Measurements from ENCODE around the gene MACROD2. TPM values are rescaled to one million over a fixed set of nuclear protein-coding genes. Genes with fewer than 3 reads are reported as not detected.

Gene MACROD2
- total RNA-seq, 5 donors from 2014 or later (not counting 1 experiment from before 2014, with no cell fraction given): 0.23 to 1.3 (median 0.51) TPM; not detected in 2

GRCh38 chr20:14434384-14435136, 439.2 kb downstream of the MACROD2 start:
- Histone ChIP-seq H3K4me1 (ENCODE audit: control insufficient read depth in 1 of 2, extremely low read depth in 1 of 2, insufficient read depth in 2 of 2, low read length in 2 of 2) (no peaks in the 10 kb centered on the region), H3K36me3 (ENCODE audit: control insufficient read depth in 2 of 2, extremely low read depth in 1 of 2, insufficient read depth in 1 of 2, low read length in 1 of 2) (no peaks in the 10 kb centered on the region), H3K27ac (ENCODE audit: low read length) (no peak overlapping the region), H3K9me3 (no peaks in the 10 kb centered on the region), H3K4me3 (ENCODE audit: control insufficient read depth in 1 of 2, extremely low read depth in 1 of 2, low read length in 1 of 2) (no peak overlapping the region), H3K27me3 (replicated peaks in 1 of 2; ENCODE audit: control insufficient read depth in 2 of 2, extremely low read depth in 1 of 2, insufficient read depth in 2 of 2, low read length in 1 of 2) (no peaks in the 10 kb centered on the region)
- Mint-ChIP-seq H3K27ac (no peak overlapping the region), H3K9me3 (peaks cover 15 to 22% (median 21%) of the 10 kb centered on the region in 3 donors), H3K36me3 (no peaks in the 10 kb centered on the region), H3K27me3 (no peaks in the 10 kb centered on the region), H3K4me3 (no peak overlapping the region), H3K4me1 (no peaks in the 10 kb centered on the region)
- 33% methylated on average over 1 of the region's 1 CpG for WGBS (ENCODE audit: insufficient coverage)
- ATAC-seq (replicated peaks in 1 of 4) (no peak), DNase-seq (no peak)
- CTCF ChIA-PET: no interaction called here
- POLR2A ChIA-PET: no interaction called here

- Mint-ChIP-seq H3K27me3 (no peaks in the 10 kb centered on the region), H3K27ac (no peak overlapping the region), H3K36me3 (no peaks in the 10 kb centered on the region), H3K9me3 (peaks cover 17 to 31% (median 30%) of the 10 kb centered on the region in 3 donors), H3K4me1 (no peaks in the 10 kb centered on the region), H3K4me3 (no peak overlapping the region)
- WGBS (ENCODE audit: insufficient coverage): 71% methylated on average over 1 of the region's 4 CpGs
- ATAC-seq (replicated peaks in 1 of 4) (no peak), DNase-seq (no peak)
- Histone ChIP-seq H3K9me3 (no peaks in the 10 kb centered on the region), H3K4me1 (ENCODE audit: control insufficient read depth in 1 of 2, extremely low read depth in 1 of 2, insufficient read depth in 2 of 2, low read length in 2 of 2) (no peaks in the 10 kb centered on the region), H3K27ac (ENCODE audit: low read length) (no peak overlapping the region), H3K4me3 (ENCODE audit: control insufficient read depth in 1 of 2, extremely low read depth in 1 of 2, low read length in 1 of 2) (no peak overlapping the region), H3K27me3 (replicated peaks in 1 of 2; ENCODE audit: control insufficient read depth in 2 of 2, extremely low read depth in 1 of 2, insufficient read depth in 2 of 2, low read length in 1 of 2) (no peaks in the 10 kb centered on the region), H3K36me3 (ENCODE audit: control insufficient read depth in 2 of 2, extremely low read depth in 1 of 2, insufficient read depth in 1 of 2, low read length in 1 of 2) (no peaks in the 10 kb centered on the region)
- ChIA-PET POLR2A (no interaction called here), CTCF (no interaction called here)
Measured at GRCh38 chr20:14441201-14441600, 445.9 kb downstream of the MACROD2 start.

- peaks cover 5 to 28% (median 18%) of the 10 kb centered on the region in 3 donors for H3K9me3 Mint-ChIP-seq
- ATAC-seq (replicated peaks in 1 of 4) (no peak), DNase-seq (no peak)
- no peak overlapping the region for H3K27ac Mint-ChIP-seq
- Histone ChIP-seq H3K27me3 (replicated peaks in 1 of 2; ENCODE audit: control insufficient read depth in 2 of 2, extremely low read depth in 1 of 2, insufficient read depth in 2 of 2, low read length in 1 of 2) (no peaks in the 10 kb centered on the region), H3K4me3 (ENCODE audit: control insufficient read depth in 1 of 2, extremely low read depth in 1 of 2, low read length in 1 of 2) (no peak overlapping the region), H3K9me3 (no peaks in the 10 kb centered on the region), H3K4me1 (ENCODE audit: control insufficient read depth in 1 of 2, extremely low read depth in 1 of 2, insufficient read depth in 2 of 2, low read length in 2 of 2) (no peaks in the 10 kb centered on the region), H3K27ac (ENCODE audit: low read length) (no peak overlapping the region), H3K36me3 (ENCODE audit: control insufficient read depth in 2 of 2, extremely low read depth in 1 of 2, insufficient read depth in 1 of 2, low read length in 1 of 2) (no peaks in the 10 kb centered on the region)
- no peaks in the 10 kb centered on the region for H3K4me1 Mint-ChIP-seq
- ChIA-PET CTCF (no interaction called here), POLR2A (no interaction called here)
- H3K27me3 Mint-ChIP-seq: no peaks in the 10 kb centered on the region
- no peaks in the 10 kb centered on the region for H3K36me3 Mint-ChIP-seq
- H3K4me3 Mint-ChIP-seq: no peak overlapping the region
- 100% methylated on average over 1 of the region's 3 CpGs for WGBS (ENCODE audit: insufficient coverage)
Measured at GRCh38 chr20:14444106-14444505, 448.8 kb downstream of the MACROD2 start.

GRCh38 chr20:14445310-14445709, 450.0 kb downstream of the MACROD2 start:
- no peaks in the 10 kb centered on the region for H3K9me3 ChIP-seq
- ChIA-PET CTCF (no interaction called here), POLR2A (no interaction called here)
- DNase-seq: no peak
- H3K4me1 Mint-ChIP-seq: no peaks in the 10 kb centered on the region
- H3K36me3 Mint-ChIP-seq: no peaks in the 10 kb centered on the region
- H3K9me3 Mint-ChIP-seq: peaks cover 6 to 32% (median 16%) of the 10 kb centered on the region in 3 donors
- no peaks in the 10 kb centered on the region for H3K4me1 ChIP-seq (ENCODE audit: control insufficient read depth in 1 of 2, extremely low read depth in 1 of 2, insufficient read depth in 2 of 2, low read length in 2 of 2)
- H3K36me3 ChIP-seq (ENCODE audit: control insufficient read depth in 2 of 2, extremely low read depth in 1 of 2, insufficient read depth in 1 of 2, low read length in 1 of 2): no peaks in the 10 kb centered on the region
- no peaks in the 10 kb centered on the region for H3K27me3 ChIP-seq (replicated peaks in 1 of 2; ENCODE audit: control insufficient read depth in 2 of 2, extremely low read depth in 1 of 2, insufficient read depth in 2 of 2, low read length in 1 of 2)
- no peak overlapping the region for H3K4me3 ChIP-seq (ENCODE audit: control insufficient read depth in 1 of 2, extremely low read depth in 1 of 2, low read length in 1 of 2)
- no peaks in the 10 kb centered on the region for H3K27me3 Mint-ChIP-seq
- H3K27ac Mint-ChIP-seq: no peak overlapping the region
- ATAC-seq (replicated peaks in 1 of 4): no peak
- no peak overlapping the region for H3K4me3 Mint-ChIP-seq
- no peak overlapping the region for H3K27ac ChIP-seq (ENCODE audit: low read length)

- H3K4me3 Mint-ChIP-seq: no peak overlapping the region
- H3K27ac Mint-ChIP-seq: no peak overlapping the region
Measured at GRCh38 chr20:14445902-14446301, 450.6 kb downstream of the MACROD2 start.

GRCh38 chr20:14446446-14446845, 451.1 kb downstream of the MACROD2 start:
- Mint-ChIP-seq H3K36me3 (no peaks in the 10 kb centered on the region), H3K4me1 (no peaks in the 10 kb centered on the region), H3K27ac (no peak overlapping the region), H3K27me3 (no peaks in the 10 kb centered on the region), H3K9me3 (peaks cover 10 to 32% (median 17%) of the 10 kb centered on the region in 3 donors), H3K4me3 (no peak overlapping the region)
- H3K27me3 ChIP-seq (replicated peaks in 1 of 2; ENCODE audit: control insufficient read depth in 2 of 2, extremely low read depth in 1 of 2, insufficient read depth in 2 of 2, low read length in 1 of 2): no peaks in the 10 kb centered on the region
- H3K4me1 ChIP-seq (ENCODE audit: control insufficient read depth in 1 of 2, extremely low read depth in 1 of 2, insufficient read depth in 2 of 2, low read length in 2 of 2): no peaks in the 10 kb centered on the region
- no peak overlapping the region for H3K27ac ChIP-seq (ENCODE audit: low read length)
- ChIA-PET CTCF (no interaction called here), POLR2A (no interaction called here)
- H3K36me3 ChIP-seq (ENCODE audit: control insufficient read depth in 2 of 2, extremely low read depth in 1 of 2, insufficient read depth in 1 of 2, low read length in 1 of 2): no peaks in the 10 kb centered on the region
- H3K9me3 ChIP-seq: no peaks in the 10 kb centered on the region
- no peak overlapping the region for H3K4me3 ChIP-seq (ENCODE audit: control insufficient read depth in 1 of 2, extremely low read depth in 1 of 2, low read length in 1 of 2)
- DNase-seq: no peak
- ATAC-seq (replicated peaks in 1 of 4): no peak

More at GRCh38 chr20:14445902-14446301, 450.6 kb downstream of the MACROD2 start:
- CTCF ChIA-PET: no interaction called here
- ATAC-seq (replicated peaks in 1 of 4) (no peak), DNase-seq (no peak)
- Histone ChIP-seq H3K9me3 (no peaks in the 10 kb centered on the region), H3K27ac (ENCODE audit: low read length) (no peak overlapping the region), H3K27me3 (replicated peaks in 1 of 2; ENCODE audit: control insufficient read depth in 2 of 2, extremely low read depth in 1 of 2, insufficient read depth in 2 of 2, low read length in 1 of 2) (no peaks in the 10 kb centered on the region), H3K4me3 (ENCODE audit: control insufficient read depth in 1 of 2, extremely low read depth in 1 of 2, low read length in 1 of 2) (no peak overlapping the region), H3K4me1 (ENCODE audit: control insufficient read depth in 1 of 2, extremely low read depth in 1 of 2, insufficient read depth in 2 of 2, low read length in 2 of 2) (no peaks in the 10 kb centered on the region), H3K36me3 (ENCODE audit: control insufficient read depth in 2 of 2, extremely low read depth in 1 of 2, insufficient read depth in 1 of 2, low read length in 1 of 2) (no peaks in the 10 kb centered on the region)
- Mint-ChIP-seq H3K4me1 (no peaks in the 10 kb centered on the region), H3K9me3 (peaks cover 8 to 36% (median 16%) of the 10 kb centered on the region in 3 donors), H3K36me3 (no peaks in the 10 kb centered on the region), H3K27me3 (no peaks in the 10 kb centered on the region)
- POLR2A ChIA-PET: no interaction called here

- H3K36me3 Mint-ChIP-seq: no peaks in the 10 kb centered on the region
- Histone ChIP-seq H3K4me3 (ENCODE audit: control insufficient read depth in 1 of 2, extremely low read depth in 1 of 2, low read length in 1 of 2) (no peak overlapping the region), H3K4me1 (ENCODE audit: control insufficient read depth in 1 of 2, extremely low read depth in 1 of 2, insufficient read depth in 2 of 2, low read length in 2 of 2) (no peaks in the 10 kb centered on the region), H3K27ac (ENCODE audit: low read length) (no peak overlapping the region), H3K9me3 (no peaks in the 10 kb centered on the region), H3K27me3 (replicated peaks in 1 of 2; ENCODE audit: control insufficient read depth in 2 of 2, extremely low read depth in 1 of 2, insufficient read depth in 2 of 2, low read length in 1 of 2) (no peaks in the 10 kb centered on the region), H3K36me3 (ENCODE audit: control insufficient read depth in 2 of 2, extremely low read depth in 1 of 2, insufficient read depth in 1 of 2, low read length in 1 of 2) (no peaks in the 10 kb centered on the region)
- H3K4me3 Mint-ChIP-seq: no peak overlapping the region
- ChIA-PET CTCF (no interaction called here), POLR2A (no interaction called here)
- ATAC-seq (replicated peaks in 1 of 4) (no peak), DNase-seq (no peak)
- H3K9me3 Mint-ChIP-seq: peaks cover 11 to 28% (median 13%) of the 10 kb centered on the region in 3 donors
- WGBS (ENCODE audit: insufficient coverage): no CpG with 5 or more reads among the region's 1 CpG
- no peaks in the 10 kb centered on the region for H3K27me3 Mint-ChIP-seq
- no peak overlapping the region for H3K27ac Mint-ChIP-seq
- no peaks in the 10 kb centered on the region for H3K4me1 Mint-ChIP-seq
Measured at GRCh38 chr20:14449323-14449722, 454.0 kb downstream of the MACROD2 start.

Data from T-cell (primary cell).